Upper lobe of left lung (tissue), 4 donors: ENCODE data around the gene PTPRM.

Experiments used
- EP300 ChIP-seq, 4 donors: sonication (generic); formaldehyde crosslinking; IDR thresholded peaks; one replicate each; pipeline ENCODE4 v1.5.1; 2017; ENCODE audit warnings: antibody characterized with exemption in 4 of 4, control low read depth in 2 of 4
- POLR2A ChIP-seq, 4 donors: fragments of 450-650 bp; IDR thresholded peaks; one replicate each; pipeline ENCODE4 v1.5.1; 2016 to 2017; ENCODE audit warnings: antibody characterized with exemption in 4 of 4, mild to moderate bottlenecking in 2 of 4
- POLR2AphosphoS5 ChIP-seq, 2 donors: sonication (generic); formaldehyde crosslinking; IDR thresholded peaks; one replicate each; pipeline ENCODE4 v1.5.1; 2017; ENCODE audit warnings: antibody characterized with exemption in 2 of 2
- TF ChIP-seq, protein P1 (sequence below), 6 experiments: fragments of 450-650 bp in 4 of 6; fragments of 200-600 bp in 2 of 6; sonication (generic) in 2 of 6; IDR thresholded peaks; one replicate each; pipeline ENCODE4 v1.5.1; 2016 to 2019; ENCODE audit warnings: antibody characterized with exemption in 6 of 6

DNA sequence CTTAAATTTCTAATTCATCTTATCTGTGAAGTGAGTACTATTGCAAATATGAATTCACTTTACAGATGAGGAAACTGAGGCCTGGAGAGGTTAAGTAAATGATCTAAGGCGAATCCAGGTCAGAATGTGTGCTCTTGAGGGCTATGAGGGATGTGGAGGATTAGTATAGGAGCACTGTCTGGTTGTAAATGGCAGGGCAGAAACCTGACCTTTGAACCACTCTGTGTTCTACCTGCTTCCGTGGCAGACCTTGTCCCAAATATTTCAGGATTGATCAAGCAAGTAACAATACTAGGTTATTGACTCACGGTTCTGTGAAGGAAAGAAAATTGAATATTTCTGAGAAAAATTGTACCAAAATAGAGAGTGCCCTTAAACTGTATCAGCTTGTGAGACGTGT lies 74.7 kb downstream of the PTPRM start:
- TF ChIP-seq, protein P1, sequence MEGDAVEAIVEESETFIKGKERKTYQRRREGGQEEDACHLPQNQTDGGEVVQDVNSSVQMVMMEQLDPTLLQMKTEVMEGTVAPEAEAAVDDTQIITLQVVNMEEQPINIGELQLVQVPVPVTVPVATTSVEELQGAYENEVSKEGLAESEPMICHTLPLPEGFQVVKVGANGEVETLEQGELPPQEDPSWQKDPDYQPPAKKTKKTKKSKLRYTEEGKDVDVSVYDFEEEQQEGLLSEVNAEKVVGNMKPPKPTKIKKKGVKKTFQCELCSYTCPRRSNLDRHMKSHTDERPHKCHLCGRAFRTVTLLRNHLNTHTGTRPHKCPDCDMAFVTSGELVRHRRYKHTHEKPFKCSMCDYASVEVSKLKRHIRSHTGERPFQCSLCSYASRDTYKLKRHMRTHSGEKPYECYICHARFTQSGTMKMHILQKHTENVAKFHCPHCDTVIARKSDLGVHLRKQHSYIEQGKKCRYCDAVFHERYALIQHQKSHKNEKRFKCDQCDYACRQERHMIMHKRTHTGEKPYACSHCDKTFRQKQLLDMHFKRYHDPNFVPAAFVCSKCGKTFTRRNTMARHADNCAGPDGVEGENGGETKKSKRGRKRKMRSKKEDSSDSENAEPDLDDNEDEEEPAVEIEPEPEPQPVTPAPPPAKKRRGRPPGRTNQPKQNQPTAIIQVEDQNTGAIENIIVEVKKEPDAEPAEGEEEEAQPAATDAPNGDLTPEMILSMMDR (IDR thresholded peaks at IDR 0.05), result no peak
- no peak for TF ChIP-seq POLR2AphosphoS5 (IDR thresholded peaks at IDR 0.05)
- TF ChIP-seq POLR2A (IDR thresholded peaks at IDR 0.05), result no peak
- no peak for TF ChIP-seq EP300 (IDR thresholded peaks at IDR 0.05)
